HepG2 (cell line): Measurements from ENCODE around the gene TH. TPM values are rescaled to one million over a fixed set of nuclear protein-coding genes. Genes with fewer than 3 reads are reported as not detected.

Source experiments
- AKNA ChIP-seq: sonication (generic); formaldehyde crosslinking; IDR thresholded peaks from 2 replicates; pipeline ENCODE4 v1.4.0; 2020; ENCODE audit warnings: missing genetic modification reagents, borderline replicate concordance
- ATF1 ChIP-seq: IDR thresholded peaks from 2 replicates; pipeline ENCODE4 v1.6.1; 2016; ENCODE audit warnings: mild to moderate bottlenecking, control low read depth
- BHLHE40 ChIP-seq: IDR thresholded peaks from 2 replicates; pipeline ENCODE4 v1.6.1; 2011; ENCODE audit warnings: low read length, improper control_type of control experiment
- CCAR2 ChIP-seq: fragments of 200-400 bp; formaldehyde crosslinking; optimal IDR thresholded peaks from 2 replicates; pipeline ENCODE3; 2018; ENCODE audit warnings: low read depth, mild to moderate bottlenecking, low read length, moderate library complexity
- FOXA3 ChIP-seq: IDR thresholded peaks from 2 replicates; pipeline ENCODE4 v1.6.1; 2016; ENCODE audit warnings: missing genetic modification reagents, missing compliant biosample characterization
- GMEB1 ChIP-seq: sonication (generic); formaldehyde crosslinking; IDR thresholded peaks from 2 replicates; pipeline ENCODE4 v1.5.1; 2020; ENCODE audit warnings: missing genetic modification reagents, mild to moderate bottlenecking, borderline replicate concordance
- HES4 ChIP-seq: sonication (generic); formaldehyde crosslinking; IDR thresholded peaks from 2 replicates; pipeline ENCODE4 v1.9.0; 2021; ENCODE audit warnings: mild to moderate bottlenecking, missing genetic modification reagents, borderline replicate concordance
- KDM2A ChIP-seq: sonication (generic); formaldehyde crosslinking; IDR thresholded peaks from 2 replicates; pipeline ENCODE4 v1.4.0; 2020; ENCODE audit warnings: low read depth, missing genetic modification reagents, borderline replicate concordance
- KDM5B ChIP-seq: sonication (generic); formaldehyde crosslinking; IDR thresholded peaks from 2 replicates; pipeline ENCODE4 v1.4.0; 2020; ENCODE audit warnings: missing genetic modification reagents, mild to moderate bottlenecking, borderline replicate concordance
- KLF16 ChIP-seq, 2 experiments: sonication (generic) in 1 of 2; formaldehyde crosslinking in 1 of 2; IDR thresholded peaks; 2 replicates each; pipeline versions ENCODE4 v1.6.1 to v1.8.0; 2016 to 2023; ENCODE audit warnings: missing genetic modification reagents in 2 of 2, missing compliant biosample characterization in 1 of 2
- MAFK ChIP-seq, 2 experiments: IDR thresholded peaks in 1 of 2; conservative IDR thresholded peaks in 1 of 2; 2 replicates each; pipeline ENCODE4 v1.6.1; 2011; ENCODE audit warnings: improper control_type of control experiment in 2 of 2, low read length in 2 of 2
- NBN ChIP-seq: fragments of 450-650 bp; conservative IDR thresholded peaks from 2 replicates; pipeline ENCODE4 v1.6.1; 2017
- NFATC3 ChIP-seq: sonication (generic); formaldehyde crosslinking; IDR thresholded peaks from 2 replicates; pipeline ENCODE4 v1.5.1; 2020; ENCODE audit warnings: mild to moderate bottlenecking, missing genetic modification reagents
- PAF1 ChIP-seq: IDR thresholded peaks from 2 replicates; pipeline ENCODE4 v1.6.1; 2016; ENCODE audit warnings: missing genetic modification reagents, missing compliant biosample characterization
- RAD51 ChIP-seq: fragments of 450-650 bp; IDR thresholded peaks from 2 replicates; pipeline ENCODE4 v1.6.1; 2016; ENCODE audit warnings: borderline replicate concordance
- SNAPC2 ChIP-seq: sonication (generic); formaldehyde crosslinking; IDR thresholded peaks from 2 replicates; pipeline ENCODE4 v1.8.1; 2022; ENCODE audit warnings: mild to moderate bottlenecking, missing genetic modification reagents
- TAF15 ChIP-seq: fragments of 200-400 bp; formaldehyde crosslinking; IDR thresholded peaks from one replicate; pipeline ENCODE4 v1.6.1; 2018; ENCODE audit warnings: mild to moderate bottlenecking, low read depth, low read length; ENCODE audit not compliant: poor library complexity, severe bottlenecking
- TGIF2 ChIP-seq: IDR thresholded peaks from 2 replicates; pipeline ENCODE4 v1.6.1; 2016; ENCODE audit warnings: control low read depth, missing compliant biosample characterization
- XBP1 ChIP-seq: sonication (generic); formaldehyde crosslinking; IDR thresholded peaks from 2 replicates; pipeline ENCODE4 v1.5.0; 2020; ENCODE audit warnings: missing genetic modification reagents
- ZBTB7B ChIP-seq: sonication (generic); formaldehyde crosslinking; IDR thresholded peaks from 2 replicates; pipeline ENCODE4 v1.4.0; 2020; ENCODE audit warnings: missing genetic modification reagents
- ZFAT ChIP-seq: sonication (generic); formaldehyde crosslinking; conservative IDR thresholded peaks from 2 replicates; pipeline ENCODE4 v1.8.1; 2023; ENCODE audit warnings: missing genetic modification reagents, inconsistent platforms
- ZNF160 ChIP-seq: sonication (generic); formaldehyde crosslinking; IDR thresholded peaks from 2 replicates; pipeline ENCODE4 v1.8.0; 2022; ENCODE audit warnings: mild to moderate bottlenecking, inconsistent platforms, missing genetic modification reagents
- ZNF431 ChIP-seq: sonication (generic); formaldehyde crosslinking; IDR thresholded peaks from 2 replicates; pipeline ENCODE4 v1.9.0; 2022; ENCODE audit warnings: missing genetic modification reagents, low read depth, mild to moderate bottlenecking, borderline replicate concordance
- ZNF75D ChIP-seq: sonication (generic); formaldehyde crosslinking; IDR thresholded peaks from 2 replicates; pipeline ENCODE4 v1.8.1; 2023; ENCODE audit warnings: missing genetic modification reagents, mild to moderate bottlenecking, borderline replicate concordance
- ZNF777 ChIP-seq: sonication (generic); formaldehyde crosslinking; IDR thresholded peaks from 2 replicates; pipeline ENCODE4 v1.4.0; 2020; ENCODE audit warnings: missing genetic modification reagents
- polyA plus RNA-seq, 8 experiments: library from polyadenylated mRNA; depleted of rRNA in 3 of 8; stranded (reverse) in 7 of 8; unstranded in 1 of 8; fragments of >200 nt; fragmentation: Illumina TruSeq in 4 of 8; extraction: Trizol in 4 of 8; gene quantifications; 2 replicates each; pipeline versions ENCODE4 v1.2.1 to v1.2.3, GENCODE V29; 2011 to 2016; ENCODE audit warnings: low read depth in 4 of 8, missing spikeins in 1 of 8, mixed read lengths in 1 of 8; ENCODE audit not compliant: insufficient read depth in 1 of 8
- total RNA-seq, 5 experiments: library from RNA; depleted of rRNA; stranded (reverse); fragments of >200 nt; fragmentation: Illumina TruSeq; extraction: Trizol; gene quantifications; 2 replicates each; pipeline ENCODE4 v1.2.3, GENCODE V29; 2016; ENCODE audit warnings: low read depth in 1 of 5

The TH gene
- total and polyA plus RNA-seq, 2 of the 13 experiments (the other 11 are each of a cell fraction or from before 2014, with no cell fraction given): 0.36 TPM; not detected in 1

DNA sequence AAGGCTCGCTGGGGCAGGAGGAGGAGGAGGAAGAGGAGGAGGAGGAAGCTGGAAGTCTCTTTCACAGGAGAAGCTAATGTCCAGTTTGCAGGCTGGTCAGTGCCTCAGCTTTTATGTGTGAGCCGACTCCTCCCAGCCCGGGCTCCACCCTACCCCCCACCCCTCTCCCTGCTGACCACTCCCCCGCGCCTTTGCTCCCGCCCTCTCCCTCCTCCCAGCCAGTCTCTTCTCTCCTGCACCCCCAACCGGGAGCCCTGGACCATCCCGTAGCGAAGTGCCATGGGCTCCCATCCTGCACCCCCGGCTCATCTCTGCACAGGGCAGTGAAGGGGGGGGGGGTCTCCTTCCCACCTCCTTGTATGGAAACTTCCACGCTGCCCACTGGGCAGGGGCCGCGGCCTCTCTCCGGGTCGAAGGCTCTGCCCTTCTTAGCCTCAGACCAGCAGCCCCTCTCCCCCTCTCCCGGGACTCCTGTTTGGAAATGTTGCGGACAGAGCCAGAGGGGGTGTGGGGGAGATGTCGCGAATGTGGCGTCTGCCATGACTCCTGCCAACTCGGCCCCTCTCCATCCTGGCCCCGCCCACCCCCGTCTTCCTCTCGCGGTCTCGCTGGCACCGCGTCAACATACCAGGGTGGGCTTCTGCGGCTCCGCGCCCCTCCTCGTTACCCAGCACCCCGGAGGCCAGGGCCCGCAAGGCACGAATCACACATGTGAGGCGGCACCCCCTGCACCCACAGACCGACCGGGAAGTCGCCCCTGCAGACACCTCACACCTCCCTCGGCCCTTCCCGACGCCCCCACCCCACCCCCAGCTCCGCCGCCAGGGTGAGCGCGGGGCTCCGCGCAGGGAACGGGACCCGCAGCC lies 34.2 kb downstream of the TH start (continued):
- no peak for TF ChIP-seq XBP1
- peak in 1 of 2 experiments; percentile 44; a peak in 1 of 4 replicates for TF ChIP-seq KLF16 (CRISPR knock-in tag; IDR thresholded peaks at IDR 0.05)
- TF ChIP-seq SNAPC2: no peak
- TF ChIP-seq TGIF2 (CRISPR knock-in tag): no peak
- TF ChIP-seq ZBTB7B (CRISPR knock-in tag): 0 out of 2 replicates have a peak, but pooled peaks have one; percentile 54
- TF ChIP-seq NFATC3 (CRISPR knock-in tag): no peak
- no peak for TF ChIP-seq ZNF777 (CRISPR knock-in tag)
- TF ChIP-seq ZFAT: no peak
- no peak for TF ChIP-seq TAF15
- no peak; the same call in 1 of the 2 replicates for TF ChIP-seq ZNF431 (CRISPR knock-in tag)
- TF ChIP-seq AKNA (CRISPR knock-in tag): no peak
- peak; percentile 36; the same call in 1 of the 2 replicates for TF ChIP-seq KDM2A (CRISPR knock-in tag)
- TF ChIP-seq GMEB1: no peak
- TF ChIP-seq NBN: no peak
- no peak for TF ChIP-seq MAFK (conservative IDR thresholded peaks at IDR 0.05 in 1 of 2, IDR thresholded peaks at IDR 0.05 in 1 of 2; ENCODE audit: low read length in 2 of 2)
- TF ChIP-seq HES4 (CRISPR knock-in tag): peak; percentile 54
- TF ChIP-seq FOXA3 (CRISPR knock-in tag): 0 out of 2 replicates have a peak, but pooled peaks have one; percentile 8
- TF ChIP-seq ATF1 (CRISPR knock-in tag): no peak
- TF ChIP-seq ZNF160 (CRISPR knock-in tag): peak; percentile 14; the same call in 1 of the 2 replicates
- TF ChIP-seq CCAR2: no peak
- peak; percentile 95 for TF ChIP-seq PAF1 (CRISPR knock-in tag)
- peak; percentile 12; the same call in 1 of the 2 replicates for TF ChIP-seq KDM5B (CRISPR knock-in tag)
- TF ChIP-seq RAD51: no peak
- no peak for TF ChIP-seq ZNF75D
- no peak for TF ChIP-seq BHLHE40
